COR-L47 (cell line): ENCODE data around the gene MSI2.

Experiments used
- DNase-seq: peaks from one replicate; lab custom pipeline; 2025; lab: John Stamatoyannopoulos, UW

Gene MSI2

DNA sequence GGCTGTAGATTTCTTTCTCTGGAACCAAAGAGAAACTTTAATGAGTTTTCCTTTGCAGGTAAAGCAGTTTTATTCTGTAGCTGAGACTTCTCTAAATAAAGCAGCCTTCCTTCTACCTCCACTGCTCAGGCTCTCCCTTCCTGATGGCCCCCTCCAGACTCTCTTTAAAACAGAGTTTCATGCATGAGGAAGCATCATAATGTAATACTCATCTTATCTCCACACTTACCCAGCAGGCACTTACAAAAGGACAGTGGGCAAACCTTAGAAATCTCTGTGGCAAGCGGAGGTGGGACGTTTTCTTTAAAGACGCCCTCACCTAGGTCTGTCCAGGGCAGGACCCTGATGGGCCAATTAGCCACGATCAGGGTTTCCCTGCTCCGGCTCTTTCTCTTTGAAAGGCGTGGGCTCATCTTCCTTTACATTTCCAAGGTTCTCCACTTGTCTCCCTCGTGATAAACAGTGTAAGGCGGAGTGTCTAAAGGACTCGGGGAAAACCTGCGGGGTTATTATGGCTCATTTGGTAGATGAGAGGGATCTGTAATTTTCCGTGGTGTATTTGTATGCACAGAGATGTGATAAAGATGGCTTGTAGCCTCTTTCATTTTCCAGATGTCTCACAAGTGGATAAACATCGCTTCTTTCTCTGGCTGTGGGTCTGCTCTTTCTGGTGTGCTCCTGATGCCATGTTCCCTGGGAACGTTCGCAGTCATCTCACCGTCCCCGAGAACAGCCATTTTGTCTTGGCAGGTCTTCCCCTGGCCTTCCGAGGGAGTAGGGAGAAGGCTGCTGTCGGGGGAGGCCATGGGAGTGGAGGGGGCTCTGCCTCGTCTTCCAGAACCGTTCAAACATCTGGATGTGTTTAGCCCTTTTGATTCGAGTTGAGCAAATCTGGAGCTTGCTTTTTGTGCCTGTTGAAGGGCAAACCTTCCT, 249.8 kb downstream of the MSI2 start:
- DNase-seq, result no peak

DNA sequence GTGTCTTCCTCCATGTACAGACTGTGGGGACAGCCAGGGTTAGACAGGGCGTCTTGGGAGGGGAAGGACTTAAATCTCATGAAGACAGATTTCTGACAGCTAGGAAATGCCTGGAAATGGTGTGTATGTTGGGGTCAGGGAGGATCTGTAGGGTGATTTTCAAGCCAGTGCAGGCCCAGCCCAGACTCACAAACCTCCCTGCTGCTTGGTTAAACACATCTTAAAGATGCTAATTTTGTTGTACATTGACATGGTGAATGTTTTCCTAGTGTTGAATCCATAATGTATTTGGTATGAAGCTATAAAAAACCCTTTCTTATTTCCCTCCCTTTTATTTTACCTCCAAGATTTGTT, 250.4 kb downstream of the MSI2 start:
- no peak for DNase-seq

DNA sequence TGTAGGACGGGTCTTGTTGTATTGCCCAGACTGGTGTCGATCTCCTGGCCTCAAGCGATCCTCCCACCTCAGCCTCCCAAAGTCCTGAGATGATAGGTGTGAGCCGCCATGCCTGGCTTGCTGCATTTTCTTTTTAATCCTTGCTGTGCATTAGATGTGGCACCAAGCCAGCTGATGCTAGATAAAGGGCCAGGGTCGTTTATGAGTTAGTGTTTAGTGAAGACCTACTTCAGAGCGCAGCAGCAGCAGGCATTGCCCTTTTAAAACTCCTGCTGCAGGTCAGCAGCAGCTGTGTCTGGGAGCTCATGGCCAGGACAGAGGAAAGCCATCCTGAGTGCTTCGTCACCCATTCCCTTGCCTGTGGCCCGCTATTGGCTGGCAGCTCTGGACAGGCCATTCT, 251.5 kb downstream of the MSI2 start:
- DNase-seq, result no peak

DNA sequence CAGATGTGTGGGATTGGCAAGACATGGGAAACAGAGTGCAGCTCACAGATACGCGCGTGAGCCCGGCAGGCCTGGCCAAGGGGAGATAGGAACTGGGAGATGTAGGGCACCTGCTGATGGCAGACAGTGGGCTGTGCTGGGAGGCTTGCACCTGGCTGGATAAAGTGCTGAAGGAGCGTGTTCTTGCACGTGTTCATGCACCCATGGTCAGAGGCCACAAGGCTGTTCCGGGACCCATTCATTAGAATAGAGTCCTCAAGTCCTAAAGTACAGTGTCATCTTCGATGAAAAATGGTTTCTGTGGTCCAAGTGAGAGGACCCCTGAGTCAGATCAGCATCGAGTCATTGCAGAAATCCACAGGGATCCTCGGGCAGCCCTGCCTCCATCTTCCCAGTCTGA, 252.3 kb downstream of the MSI2 start:
- DNase-seq, result no peak

DNA sequence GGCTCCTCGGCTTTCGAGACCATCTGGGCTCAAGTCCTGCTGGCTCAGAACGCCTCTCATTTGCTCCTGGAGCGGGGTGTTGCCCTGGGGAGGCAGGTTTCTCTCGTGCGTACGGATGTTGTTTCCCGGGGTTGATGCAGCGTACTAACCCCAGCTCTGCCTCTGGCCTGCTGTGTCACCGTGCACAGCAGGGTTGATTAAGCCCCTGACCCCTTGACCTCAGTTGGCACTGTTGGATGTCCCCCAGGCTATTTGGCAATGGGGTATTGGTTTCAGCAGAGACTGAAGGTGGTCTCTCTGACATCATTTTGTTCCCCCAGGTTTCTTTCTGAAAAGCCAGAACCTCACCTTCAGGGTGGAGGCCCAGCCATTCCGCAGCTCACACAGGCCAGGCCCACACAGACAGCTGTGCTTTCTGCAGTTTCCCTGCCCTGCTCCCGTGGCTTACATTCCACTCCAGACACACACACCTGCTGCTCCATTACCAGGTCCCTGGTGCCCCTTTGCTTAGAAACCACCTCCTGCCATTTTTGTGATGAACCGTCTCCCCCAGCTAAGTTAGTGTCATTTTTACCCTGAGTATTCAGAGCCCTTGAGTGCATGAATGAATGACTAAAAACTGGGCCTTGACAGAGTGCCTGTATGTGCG, 255.3 kb downstream of the MSI2 start:
- no peak for DNase-seq

DNA sequence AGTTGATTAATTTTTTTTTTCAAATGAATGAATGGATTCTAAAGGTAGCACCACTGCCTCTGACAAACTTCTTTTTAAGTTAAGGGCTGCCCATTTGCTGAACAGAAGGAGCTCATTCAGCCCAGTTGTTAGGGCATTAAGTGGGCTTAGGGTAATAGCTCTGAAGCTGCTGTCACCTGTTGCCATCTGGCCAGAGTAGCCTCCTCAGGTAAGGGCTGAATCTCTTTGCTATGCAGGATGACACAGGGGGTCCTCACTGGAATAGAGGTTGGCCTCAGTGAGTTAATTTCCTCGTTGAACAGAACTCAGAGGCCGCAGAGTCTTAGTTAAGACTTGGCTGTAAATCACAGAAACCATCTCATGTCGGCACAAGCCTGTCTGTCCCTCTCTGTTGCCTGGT, 255.9 kb downstream of the MSI2 start:
- DNase-seq, result no peak

DNA sequence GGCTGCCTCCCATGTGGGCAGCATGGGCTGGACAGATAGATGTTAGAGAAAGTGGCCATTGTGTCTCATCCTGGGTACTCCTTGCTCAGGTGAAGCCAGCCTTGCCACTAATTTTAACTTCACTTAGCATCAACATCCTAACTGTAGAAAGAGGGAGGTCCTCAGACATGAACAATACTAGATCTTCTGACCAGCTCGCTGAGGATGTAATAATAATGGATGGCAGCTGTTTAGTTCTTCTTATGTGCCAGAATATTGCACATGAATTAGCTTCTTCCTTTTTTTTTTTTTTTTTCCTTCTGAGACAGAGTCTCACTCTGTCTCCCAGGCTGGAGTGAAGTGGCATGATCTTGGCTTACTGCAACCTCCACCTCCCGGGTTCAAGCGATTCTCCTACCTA, 256.4 kb downstream of the MSI2 start:
- DNase-seq, result no peak

DNA sequence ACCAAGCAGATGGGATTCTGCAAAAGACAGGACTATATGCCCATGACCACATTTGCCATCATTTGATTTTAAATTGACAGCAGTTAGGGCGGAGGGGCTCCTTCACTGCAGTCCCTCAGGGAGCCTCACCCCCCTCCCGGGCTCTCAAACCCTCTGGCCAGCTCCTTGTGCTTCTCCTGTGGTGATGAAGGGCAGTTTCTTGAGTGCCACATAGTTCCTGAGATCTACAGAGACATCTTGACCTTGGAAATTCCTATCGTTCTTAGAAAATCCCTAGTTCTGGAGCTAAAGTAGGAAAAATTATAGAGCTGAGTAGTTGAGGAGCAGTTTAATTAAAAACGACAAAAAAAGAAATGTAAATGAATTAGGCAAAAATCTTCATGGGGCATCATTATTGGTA, 257.2 kb downstream of the MSI2 start:
- DNase-seq, result no peak

DNA sequence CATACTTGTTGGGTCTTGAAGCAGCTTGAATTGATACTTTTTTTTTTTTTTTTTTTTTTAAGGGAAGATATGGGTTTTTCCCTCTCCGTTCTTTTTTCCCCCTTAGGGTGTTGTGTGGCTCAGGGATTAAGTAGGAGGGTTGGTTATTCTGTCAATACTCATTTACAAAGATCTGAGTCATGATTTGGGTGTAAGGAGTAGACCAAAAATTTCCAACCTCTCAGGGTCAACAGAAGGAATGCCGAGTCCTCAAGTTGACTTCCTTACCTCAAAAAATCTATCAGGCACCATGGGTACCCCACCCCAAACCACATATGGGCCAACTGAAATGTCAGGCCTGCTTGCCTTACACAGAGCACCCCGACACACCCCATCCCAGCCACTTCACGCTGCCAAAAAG, 258.3 kb downstream of the MSI2 start:
- no peak for DNase-seq

DNA sequence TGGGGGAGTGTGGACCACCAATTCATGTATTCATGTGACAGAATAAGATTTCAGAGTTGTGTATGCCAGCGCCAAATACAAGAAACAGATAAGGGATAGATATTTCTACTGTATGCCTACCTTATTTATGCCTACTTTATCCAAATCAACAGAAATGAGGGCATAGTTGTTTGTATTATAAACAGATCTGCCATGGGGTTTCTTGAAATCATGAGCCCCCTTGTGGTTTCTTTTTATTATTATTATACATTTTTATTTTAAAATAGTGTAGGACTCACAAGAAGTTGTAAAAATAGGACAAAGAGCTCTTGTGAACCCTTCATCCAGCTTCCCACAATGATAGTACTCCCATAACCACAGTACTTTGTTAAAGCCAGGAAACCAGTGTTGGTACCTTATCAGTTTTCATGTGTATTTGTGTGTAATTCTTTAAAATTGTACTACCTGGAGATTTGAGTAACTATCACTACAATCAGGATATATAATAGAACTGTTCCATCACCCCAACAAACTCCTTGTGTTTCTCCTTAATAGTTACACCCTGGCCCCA, 259.4 kb downstream of the MSI2 start:
- DNase-seq, result no peak

DNA sequence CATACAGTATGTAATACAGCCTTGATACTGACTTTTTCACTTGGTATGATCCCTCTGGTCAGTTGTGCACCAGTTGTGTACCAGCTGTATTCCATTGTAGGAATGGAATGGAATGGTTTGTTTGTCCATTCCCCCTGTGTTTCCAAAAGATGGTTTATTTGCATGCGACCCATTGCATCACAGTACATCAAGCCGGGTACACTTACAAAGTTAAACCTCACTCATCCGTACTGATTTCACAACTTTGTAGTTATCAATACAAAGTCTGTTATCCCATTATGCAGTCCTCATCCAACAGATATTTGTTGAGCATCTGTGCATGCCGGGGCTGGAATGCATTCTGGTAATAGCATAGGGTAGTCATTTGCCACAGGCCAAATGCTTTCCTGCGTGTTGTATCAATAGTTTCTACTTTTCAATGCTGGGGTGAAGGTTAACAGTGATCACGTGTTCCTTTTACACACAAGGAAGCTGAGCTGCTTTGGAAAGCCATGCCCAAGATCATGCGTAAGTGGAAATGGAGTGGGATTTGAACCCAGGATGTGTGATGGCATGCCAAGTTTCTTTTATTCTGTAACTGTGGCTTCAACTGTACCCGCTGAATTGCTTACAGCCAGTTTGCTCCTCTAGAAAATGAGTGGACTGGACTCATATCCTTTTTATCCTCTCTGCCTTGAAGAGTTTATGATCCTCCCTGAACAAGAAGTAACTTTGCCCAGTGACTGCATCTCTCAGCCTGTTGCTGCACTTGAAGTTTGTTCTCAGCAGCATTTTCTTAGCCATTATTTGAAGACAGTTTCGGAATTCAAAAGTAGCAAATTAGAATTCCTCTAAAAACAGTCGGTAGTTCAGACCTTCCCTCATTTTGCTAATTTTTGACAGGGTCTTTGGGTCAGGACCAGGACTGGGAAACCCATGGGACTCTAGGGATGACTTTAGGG, 260.2 kb downstream of the MSI2 start:
- DNase-seq, result no peak

DNA sequence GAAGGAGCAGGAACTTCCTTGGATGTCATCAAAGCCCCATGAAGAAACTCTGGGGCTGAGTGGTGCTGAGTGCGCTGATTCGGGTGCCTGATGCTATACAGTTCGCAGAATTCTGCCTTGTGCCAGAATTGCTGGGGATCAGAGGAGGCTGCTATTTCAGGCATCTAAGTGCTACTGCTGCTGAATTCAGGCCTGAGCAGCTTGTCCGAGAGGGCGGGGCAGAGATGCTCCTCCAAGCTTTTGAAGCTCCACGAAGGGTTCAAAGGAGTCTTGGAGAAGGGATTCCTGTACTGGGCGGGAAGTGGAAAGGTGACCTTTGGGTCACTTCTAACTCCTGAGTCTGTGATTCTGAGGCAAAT, 260.9 kb downstream of the MSI2 start:
- no peak for DNase-seq

DNA sequence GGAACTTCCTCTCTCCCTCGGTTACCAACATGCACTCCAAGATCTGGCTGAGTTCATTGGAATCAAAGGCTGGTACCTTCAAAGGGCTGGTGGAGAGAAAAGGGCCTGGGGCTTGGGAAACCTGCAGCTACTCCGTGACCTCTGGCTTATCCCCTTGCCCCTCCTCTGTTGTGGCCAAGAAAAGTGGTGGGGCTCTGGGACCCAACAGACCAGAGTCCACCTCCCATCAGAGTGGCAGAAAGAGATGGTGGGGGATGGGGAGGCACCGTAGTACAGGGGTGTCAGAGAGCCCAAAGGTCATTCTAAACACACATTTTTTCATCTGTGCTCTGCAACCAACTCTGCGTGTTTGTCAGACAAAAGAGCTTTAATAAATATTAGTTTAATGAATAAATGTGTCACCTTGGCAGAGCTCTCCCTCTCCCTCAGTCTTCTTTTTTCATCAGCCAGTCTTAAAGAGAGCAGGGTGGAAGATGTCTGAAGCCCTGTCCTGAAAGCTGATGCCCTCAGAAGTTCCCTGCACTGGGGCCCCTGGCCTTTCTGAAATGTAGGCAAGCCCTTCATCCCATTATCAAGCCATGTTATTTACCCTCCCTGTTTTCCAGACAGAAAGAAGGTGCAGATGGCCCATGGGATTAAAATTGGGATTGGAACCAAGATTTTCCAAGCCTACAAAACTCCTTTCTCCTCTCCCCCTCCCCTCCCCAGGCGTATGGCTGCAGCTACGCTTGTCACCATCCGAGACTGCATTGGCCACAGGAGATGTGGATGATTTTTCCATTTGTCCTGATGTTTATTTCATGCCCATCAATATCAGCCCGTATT, 261.5 kb downstream of the MSI2 start:
- DNase-seq, result no peak

DNA sequence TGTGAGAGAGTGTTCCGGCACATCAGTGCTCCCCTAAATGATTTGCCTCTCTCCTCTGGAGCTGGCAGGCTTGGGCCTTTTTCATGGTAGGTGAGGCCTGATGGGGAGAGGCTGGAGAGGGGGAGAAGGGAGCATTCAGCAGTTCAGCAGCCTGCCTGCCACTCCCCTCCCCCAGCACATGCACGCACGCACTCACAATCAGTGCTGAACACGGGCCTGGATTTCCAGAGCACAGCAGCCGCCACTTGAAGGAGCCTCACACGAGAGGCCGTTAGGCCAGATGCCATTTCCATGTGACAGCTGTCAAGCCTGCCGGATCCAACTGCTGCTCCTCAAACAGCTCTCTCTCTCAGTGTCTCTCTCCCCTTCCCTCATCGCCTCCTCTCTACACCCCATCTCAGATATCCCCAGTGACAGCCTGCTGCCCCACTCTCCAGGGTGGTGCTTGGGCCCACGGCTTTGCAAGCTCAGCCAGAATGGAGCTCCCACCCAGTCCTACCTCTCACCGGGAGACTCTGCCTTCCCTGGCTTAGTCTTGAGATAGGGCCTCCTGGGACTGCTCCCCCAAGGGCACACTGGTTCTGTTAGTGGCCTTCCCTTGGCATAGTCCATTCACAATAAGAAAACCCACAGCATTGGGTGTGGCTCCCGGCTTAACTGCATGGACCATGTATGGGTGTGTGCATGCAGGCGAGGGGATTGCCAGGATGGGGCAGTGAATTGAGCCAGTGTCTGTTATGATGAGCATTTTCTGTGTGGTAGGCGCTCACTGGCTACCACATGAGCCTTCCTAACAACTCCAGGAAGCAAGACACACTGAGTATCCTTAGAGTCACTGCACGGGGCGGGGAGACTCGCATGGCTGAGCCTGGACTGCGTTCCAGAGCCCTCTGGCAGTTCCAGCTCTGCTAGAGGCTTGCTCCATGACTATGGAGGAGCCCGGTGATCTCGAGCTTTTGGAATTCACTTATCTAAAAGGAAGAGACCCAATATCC, 262.6 kb downstream of the MSI2 start:
- no peak for DNase-seq

DNA sequence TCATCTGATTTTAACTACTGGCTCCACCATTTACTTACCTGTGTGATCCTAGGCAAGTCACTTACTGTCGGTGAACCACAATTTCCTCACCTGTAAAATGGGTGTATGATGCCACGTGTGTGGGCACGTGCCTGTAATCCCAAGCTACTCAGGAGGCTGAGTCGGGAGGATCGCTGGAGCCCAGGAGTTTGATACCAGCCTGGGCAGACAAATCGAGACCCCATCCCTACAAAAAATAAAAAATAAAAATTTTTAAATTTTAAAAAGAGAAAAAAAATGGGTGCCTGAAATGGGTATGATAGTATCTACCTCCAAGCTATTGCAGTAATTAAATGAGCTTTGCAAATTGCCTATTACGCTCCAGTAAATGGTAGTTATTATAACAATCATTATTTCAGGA, 263.5 kb downstream of the MSI2 start:
- DNase-seq, result no peak

DNA sequence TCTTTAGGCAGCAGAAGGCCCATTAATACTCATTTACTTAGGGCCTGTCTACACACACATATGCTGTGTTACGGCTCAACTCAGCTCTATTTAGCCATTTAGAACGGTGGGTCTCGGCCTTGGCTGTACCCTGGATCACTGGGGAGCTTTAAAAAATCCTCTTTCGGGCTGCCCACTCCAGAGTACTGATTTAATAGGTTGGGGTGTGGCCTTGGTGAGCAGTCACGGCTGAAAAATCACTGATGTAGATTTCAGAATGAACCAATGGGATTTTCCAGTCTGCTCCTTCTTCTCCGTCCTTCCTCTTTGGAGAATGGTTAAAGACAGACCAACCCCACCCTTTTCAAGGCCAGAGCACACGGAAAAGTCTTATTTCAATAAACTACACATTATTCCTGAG, 265.3 kb downstream of the MSI2 start:
- no peak for DNase-seq

DNA sequence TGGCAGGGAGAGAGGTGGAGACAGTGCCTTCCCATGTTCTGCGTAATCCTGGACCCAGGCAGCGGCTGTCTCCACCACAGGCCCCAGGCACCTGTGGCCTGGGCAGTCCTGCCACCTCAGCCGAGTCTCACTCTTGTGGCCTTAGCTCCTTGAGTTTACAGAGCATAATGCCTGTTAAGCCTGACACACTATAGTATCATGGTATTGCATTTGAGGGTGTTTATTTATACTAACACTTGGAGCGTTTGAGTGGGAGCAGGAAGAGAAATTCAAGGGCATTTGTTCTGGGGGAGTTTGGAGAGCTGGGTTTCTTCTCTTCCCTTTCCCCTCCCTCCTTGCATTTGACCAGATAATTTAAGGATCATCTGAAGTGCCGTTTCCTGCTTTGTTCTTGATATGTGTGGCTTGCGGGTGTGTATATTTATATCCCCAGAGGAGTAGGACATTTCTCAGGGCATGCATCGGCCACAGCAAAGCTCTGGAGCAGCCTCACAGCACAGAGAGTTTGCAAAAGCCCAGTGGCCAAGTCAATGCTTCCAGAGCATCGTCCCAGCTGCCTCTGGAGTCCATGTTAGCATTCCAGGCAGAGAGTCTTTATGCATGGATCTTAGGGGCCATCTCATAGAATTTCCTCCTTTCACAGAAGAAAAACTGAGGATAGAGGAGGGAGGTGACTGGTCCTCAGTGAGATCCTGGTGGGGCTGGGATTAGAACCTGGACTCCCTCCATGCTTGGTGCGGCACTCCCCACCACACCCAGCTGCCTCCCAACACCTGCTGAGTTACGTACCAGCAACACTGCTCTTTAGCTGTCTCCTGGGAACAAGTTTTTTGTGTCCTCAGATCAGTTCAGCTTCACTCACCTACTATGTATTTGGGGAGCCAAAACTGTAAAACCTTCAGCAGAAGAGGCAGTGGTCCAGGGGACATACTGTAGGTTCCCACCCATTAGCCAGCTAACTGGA, 266.0 kb downstream of the MSI2 start:
- no peak for DNase-seq

DNA sequence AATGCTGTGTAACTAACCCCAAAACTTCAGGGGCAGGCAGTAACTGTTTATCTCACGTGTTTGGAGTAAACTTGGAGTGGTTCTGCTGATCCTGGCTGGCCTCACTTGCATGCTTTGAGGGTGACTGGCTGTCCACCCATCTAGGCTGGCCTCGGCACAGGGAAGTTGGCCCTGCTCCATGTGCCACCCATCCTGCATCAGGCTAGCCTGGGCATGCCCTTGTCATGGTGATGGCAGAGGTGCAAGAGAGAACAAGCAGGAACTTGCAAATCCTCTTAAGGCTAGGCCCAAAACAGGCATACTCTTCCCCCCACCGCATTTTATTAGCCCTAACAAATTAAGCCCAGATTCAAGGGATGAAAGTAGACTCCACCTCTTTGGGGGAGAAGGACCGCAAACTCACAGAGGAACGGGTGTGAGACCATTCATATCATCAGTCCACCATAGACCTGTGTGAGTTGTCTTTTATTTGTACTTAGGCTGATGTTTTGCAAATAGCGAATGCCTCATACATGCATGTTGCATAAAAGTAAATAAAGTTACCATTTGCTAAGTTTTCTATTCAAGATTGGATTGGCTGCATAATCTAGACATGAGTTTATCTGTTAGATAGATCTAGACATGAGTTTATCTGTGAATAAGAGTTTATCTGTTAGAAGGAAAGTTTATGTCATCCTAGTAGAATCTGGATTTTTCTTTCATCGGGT, 267.8 kb downstream of the MSI2 start:
- peak; percentile 37 for DNase-seq
